ENCODE measurements around the gene DDX24. TPM values are rescaled to one million over a fixed set of nuclear protein-coding genes. Genes with fewer than 3 reads are reported as not detected.

Gene DDX24
- total RNA-seq, 1 experiment from 2014 or later = 174 TPM

DNA sequence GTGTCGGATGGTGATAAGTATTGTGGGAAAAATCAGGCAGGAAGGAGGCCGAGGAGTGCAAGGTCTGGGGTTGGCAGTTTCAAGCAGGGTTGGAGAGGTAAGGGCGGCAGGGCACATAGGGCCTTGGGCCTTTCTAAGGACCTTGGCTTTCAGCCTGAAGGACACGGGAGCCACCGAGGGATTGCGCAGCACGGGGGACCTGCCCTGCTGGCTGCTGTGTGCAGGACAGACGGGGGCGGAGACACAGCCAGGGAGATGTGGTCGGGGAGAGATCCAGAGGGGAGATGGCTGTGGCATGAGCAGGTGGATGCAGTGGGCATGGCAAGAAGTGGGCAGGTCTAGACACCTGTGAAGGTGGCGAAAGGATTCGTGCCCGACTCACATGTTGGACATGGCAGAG lies 40.2 kb downstream of the DDX24 start (continued):
- TF ChIP-seq NFATC4 (CRISPR knock-in tag; IDR thresholded peaks at IDR 0.05) = no peak
- TF ChIP-seq, protein P1, sequence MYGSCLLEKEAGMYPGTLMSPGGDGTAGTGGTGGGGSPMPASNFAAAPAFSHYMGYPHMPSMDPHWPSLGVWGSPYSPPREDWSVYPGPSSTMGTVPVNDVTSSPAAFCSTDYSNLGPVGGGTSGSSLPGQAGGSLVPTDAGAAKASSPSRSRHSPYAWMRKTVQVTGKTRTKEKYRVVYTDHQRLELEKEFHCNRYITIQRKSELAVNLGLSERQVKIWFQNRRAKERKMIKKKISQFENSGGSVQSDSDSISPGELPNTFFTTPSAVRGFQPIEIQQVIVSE (CRISPR knock-in tag; IDR thresholded peaks at IDR 0.05; ENCODE audit: borderline replicate concordance) = no peak
- TF ChIP-seq ZNF317 (CRISPR knock-in tag; IDR thresholded peaks at IDR 0.05; ENCODE audit: borderline replicate concordance, low read depth) = no peak

DNA sequence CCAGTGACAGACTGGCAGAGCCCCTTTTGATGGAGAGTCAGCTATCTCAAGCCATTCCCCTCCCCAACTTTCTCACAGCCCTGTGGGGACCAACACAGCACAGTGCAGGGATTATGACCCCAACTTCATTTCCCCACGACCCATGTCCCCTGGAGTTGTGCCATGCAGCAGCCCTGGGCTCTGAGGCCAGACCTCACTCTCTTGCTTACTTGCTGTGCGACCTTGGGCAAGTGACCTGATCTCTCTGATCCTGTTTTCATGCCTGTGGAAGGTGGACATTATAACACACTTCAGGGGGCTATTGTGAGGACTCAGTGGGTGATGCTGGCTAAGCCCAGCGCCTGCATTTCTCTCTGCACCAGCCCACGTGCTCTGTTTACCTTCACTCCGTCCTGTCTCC lies 40.8 kb downstream of the DDX24 start:
- no peak for DNase-seq (ENCODE audit: low spot score)
- POLR2A ChIA-PET = no interaction called here
- Mint-ChIP-seq H3K4me3 (no peak overlapping the region), H3K27ac (no peak overlapping the region), H3K4me1 (peaks cover 2% of the 10 kb centered on the region; the same call in 1 of the 2 replicates), H3K9me3 (no peaks in the 10 kb centered on the region), H3K27me3 (ENCODE audit: low read depth) (no peaks in the 10 kb centered on the region), H3K36me3 (peaks cover 12% of the 10 kb centered on the region; the same call in 1 of the 2 replicates)
- no peak for TF ChIP-seq ELF4 (CRISPR knock-in tag; IDR thresholded peaks at IDR 0.05; ENCODE audit: low read depth)
- ATAC-seq = no peak
- CTCF ChIA-PET = interaction anchor here (0.9 to 1.0 kb wide), 3 partner anchors 89 to 137 kb away, joined by 3 to 7 read pairs (median 3); partner anchors contain the start of gene IFI27L2

DNA sequence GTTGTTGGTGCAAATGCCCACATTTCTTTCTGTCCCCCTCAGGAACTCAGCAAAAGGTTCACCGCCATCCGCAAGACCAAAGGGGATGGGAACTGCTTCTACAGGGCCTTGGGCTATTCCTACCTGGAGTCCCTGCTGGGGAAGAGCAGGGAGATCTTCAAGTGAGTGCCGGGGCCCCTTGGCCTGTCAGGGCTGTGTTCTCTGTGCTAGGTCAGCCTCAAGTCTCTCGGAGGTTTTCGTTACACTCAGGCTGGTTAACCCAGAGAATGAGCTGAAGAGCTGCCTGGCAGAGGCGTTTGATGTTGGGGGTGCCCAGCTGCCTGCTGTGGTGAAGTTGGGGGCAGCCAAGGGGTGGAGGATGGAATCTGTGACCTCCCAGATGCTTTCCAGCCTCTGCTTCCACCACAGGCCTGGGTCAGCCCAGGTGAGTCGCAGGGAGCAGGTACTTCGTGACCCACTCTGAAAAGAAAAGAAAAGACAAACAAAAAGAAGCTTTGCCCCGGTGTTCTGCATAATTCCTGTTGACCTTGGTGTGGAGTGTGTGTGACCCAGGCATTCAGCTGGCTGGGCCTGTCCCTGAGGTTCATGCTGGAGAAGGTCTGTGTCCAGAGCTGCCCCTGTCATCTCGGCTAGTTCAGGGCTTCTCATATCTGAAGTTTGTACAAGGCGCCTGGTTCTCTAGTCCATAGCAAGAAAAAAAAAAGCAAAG lies 41.9 kb downstream of the DDX24 start:
- Mint-ChIP-seq H3K4me1 (peaks cover 2% of the 10 kb centered on the region; the same call in 1 of the 2 replicates), H3K27ac (no peak overlapping the region; the same call in 1 of the 2 replicates), H3K4me3 (no peak overlapping the region), H3K9me3 (peaks cover 7% of the 10 kb centered on the region), H3K36me3 (peaks cover 14% of the 10 kb centered on the region; the same call in 1 of the 2 replicates), H3K27me3 (ENCODE audit: low read depth) (no peaks in the 10 kb centered on the region)
- ATAC-seq (no peak), DNase-seq (ENCODE audit: low spot score) (no peak)
- ChIA-PET POLR2A (no interaction called here), CTCF (interaction anchor here (0.9 to 2.5 kb wide), 4 partner anchors 91 to 136 kb away, joined by 3 to 11 read pairs (median 5); partner anchors contain the start of gene IFI27L2)
- TF ChIP-seq, protein P2, sequence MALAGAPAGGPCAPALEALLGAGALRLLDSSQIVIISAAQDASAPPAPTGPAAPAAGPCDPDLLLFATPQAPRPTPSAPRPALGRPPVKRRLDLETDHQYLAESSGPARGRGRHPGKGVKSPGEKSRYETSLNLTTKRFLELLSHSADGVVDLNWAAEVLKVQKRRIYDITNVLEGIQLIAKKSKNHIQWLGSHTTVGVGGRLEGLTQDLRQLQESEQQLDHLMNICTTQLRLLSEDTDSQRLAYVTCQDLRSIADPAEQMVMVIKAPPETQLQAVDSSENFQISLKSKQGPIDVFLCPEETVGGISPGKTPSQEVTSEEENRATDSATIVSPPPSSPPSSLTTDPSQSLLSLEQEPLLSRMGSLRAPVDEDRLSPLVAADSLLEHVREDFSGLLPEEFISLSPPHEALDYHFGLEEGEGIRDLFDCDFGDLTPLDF (CRISPR knock-in tag; IDR thresholded peaks at IDR 0.05) = no peak
- no peak for TF ChIP-seq ZNF232 (CRISPR knock-in tag; IDR thresholded peaks at IDR 0.05)
- TF ChIP-seq, protein P3, sequence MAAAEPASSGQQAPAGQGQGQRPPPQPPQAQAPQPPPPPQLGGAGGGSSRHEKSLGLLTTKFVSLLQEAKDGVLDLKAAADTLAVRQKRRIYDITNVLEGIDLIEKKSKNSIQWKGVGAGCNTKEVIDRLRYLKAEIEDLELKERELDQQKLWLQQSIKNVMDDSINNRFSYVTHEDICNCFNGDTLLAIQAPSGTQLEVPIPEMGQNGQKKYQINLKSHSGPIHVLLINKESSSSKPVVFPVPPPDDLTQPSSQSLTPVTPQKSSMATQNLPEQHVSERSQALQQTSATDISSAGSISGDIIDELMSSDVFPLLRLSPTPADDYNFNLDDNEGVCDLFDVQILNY (CRISPR knock-in tag; IDR thresholded peaks at IDR 0.05) = no peak
- no peak for TF ChIP-seq ZNF396 (CRISPR knock-in tag; IDR thresholded peaks at IDR 0.05; ENCODE audit: borderline replicate concordance)
- no peak for TF ChIP-seq PRRX2 (CRISPR knock-in tag; IDR thresholded peaks at IDR 0.05)
- TF ChIP-seq ATF1 (CRISPR knock-in tag; IDR thresholded peaks at IDR 0.05) = no peak
- TF ChIP-seq CBFB (CRISPR knock-in tag; IDR thresholded peaks at IDR 0.05; ENCODE audit: low read depth) = no peak
- TF ChIP-seq, protein P4, sequence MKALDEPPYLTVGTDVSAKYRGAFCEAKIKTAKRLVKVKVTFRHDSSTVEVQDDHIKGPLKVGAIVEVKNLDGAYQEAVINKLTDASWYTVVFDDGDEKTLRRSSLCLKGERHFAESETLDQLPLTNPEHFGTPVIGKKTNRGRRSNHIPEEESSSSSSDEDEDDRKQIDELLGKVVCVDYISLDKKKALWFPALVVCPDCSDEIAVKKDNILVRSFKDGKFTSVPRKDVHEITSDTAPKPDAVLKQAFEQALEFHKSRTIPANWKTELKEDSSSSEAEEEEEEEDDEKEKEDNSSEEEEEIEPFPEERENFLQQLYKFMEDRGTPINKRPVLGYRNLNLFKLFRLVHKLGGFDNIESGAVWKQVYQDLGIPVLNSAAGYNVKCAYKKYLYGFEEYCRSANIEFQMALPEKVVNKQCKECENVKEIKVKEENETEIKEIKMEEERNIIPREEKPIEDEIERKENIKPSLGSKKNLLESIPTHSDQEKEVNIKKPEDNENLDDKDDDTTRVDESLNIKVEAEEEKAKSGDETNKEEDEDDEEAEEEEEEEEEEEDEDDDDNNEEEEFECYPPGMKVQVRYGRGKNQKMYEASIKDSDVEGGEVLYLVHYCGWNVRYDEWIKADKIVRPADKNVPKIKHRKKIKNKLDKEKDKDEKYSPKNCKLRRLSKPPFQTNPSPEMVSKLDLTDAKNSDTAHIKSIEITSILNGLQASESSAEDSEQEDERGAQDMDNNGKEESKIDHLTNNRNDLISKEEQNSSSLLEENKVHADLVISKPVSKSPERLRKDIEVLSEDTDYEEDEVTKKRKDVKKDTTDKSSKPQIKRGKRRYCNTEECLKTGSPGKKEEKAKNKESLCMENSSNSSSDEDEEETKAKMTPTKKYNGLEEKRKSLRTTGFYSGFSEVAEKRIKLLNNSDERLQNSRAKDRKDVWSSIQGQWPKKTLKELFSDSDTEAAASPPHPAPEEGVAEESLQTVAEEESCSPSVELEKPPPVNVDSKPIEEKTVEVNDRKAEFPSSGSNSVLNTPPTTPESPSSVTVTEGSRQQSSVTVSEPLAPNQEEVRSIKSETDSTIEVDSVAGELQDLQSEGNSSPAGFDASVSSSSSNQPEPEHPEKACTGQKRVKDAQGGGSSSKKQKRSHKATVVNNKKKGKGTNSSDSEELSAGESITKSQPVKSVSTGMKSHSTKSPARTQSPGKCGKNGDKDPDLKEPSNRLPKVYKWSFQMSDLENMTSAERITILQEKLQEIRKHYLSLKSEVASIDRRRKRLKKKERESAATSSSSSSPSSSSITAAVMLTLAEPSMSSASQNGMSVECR (CRISPR knock-in tag; IDR thresholded peaks at IDR 0.05; ENCODE audit: borderline replicate concordance) = no peak
- TF ChIP-seq ZNF317 (CRISPR knock-in tag; IDR thresholded peaks at IDR 0.05; ENCODE audit: borderline replicate concordance, low read depth) = no peak
- TF ChIP-seq, protein P5, sequence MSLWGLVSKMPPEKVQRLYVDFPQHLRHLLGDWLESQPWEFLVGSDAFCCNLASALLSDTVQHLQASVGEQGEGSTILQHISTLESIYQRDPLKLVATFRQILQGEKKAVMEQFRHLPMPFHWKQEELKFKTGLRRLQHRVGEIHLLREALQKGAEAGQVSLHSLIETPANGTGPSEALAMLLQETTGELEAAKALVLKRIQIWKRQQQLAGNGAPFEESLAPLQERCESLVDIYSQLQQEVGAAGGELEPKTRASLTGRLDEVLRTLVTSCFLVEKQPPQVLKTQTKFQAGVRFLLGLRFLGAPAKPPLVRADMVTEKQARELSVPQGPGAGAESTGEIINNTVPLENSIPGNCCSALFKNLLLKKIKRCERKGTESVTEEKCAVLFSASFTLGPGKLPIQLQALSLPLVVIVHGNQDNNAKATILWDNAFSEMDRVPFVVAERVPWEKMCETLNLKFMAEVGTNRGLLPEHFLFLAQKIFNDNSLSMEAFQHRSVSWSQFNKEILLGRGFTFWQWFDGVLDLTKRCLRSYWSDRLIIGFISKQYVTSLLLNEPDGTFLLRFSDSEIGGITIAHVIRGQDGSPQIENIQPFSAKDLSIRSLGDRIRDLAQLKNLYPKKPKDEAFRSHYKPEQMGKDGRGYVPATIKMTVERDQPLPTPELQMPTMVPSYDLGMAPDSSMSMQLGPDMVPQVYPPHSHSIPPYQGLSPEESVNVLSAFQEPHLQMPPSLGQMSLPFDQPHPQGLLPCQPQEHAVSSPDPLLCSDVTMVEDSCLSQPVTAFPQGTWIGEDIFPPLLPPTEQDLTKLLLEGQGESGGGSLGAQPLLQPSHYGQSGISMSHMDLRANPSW (CRISPR knock-in tag; conservative IDR thresholded peaks at IDR 0.05; ENCODE audit: low read depth) = no peak
- TF ChIP-seq ZNF423 (CRISPR knock-in tag; IDR thresholded peaks at IDR 0.05) = no peak
- no peak for TF ChIP-seq NR1H2 (CRISPR knock-in tag; IDR thresholded peaks at IDR 0.05)
- no peak for TF ChIP-seq RELA (CRISPR knock-in tag; IDR thresholded peaks at IDR 0.05; ENCODE audit: borderline replicate concordance)
- TF ChIP-seq FOXP1 (CRISPR knock-in tag; IDR thresholded peaks at IDR 0.05; ENCODE audit: borderline replicate concordance) = no peak

Measured in WTC11 (cell line).